GM21526 (cell line): Measurements from ENCODE around the gene ELMO3.

Experiments used
- ATAC-seq: cut with Tn5 transposase; IDR thresholded peaks from one replicate; pipeline ENCODE4 v1.9.1; 2021; ENCODE audit warnings: moderate library complexity; ENCODE audit not compliant: unreplicated experiment, low FRiP score

The ELMO3 gene

GRCh38 chr16:67212766-67213165, 13.8 kb downstream of the ELMO3 start:
- ATAC-seq: no peak

DNA sequence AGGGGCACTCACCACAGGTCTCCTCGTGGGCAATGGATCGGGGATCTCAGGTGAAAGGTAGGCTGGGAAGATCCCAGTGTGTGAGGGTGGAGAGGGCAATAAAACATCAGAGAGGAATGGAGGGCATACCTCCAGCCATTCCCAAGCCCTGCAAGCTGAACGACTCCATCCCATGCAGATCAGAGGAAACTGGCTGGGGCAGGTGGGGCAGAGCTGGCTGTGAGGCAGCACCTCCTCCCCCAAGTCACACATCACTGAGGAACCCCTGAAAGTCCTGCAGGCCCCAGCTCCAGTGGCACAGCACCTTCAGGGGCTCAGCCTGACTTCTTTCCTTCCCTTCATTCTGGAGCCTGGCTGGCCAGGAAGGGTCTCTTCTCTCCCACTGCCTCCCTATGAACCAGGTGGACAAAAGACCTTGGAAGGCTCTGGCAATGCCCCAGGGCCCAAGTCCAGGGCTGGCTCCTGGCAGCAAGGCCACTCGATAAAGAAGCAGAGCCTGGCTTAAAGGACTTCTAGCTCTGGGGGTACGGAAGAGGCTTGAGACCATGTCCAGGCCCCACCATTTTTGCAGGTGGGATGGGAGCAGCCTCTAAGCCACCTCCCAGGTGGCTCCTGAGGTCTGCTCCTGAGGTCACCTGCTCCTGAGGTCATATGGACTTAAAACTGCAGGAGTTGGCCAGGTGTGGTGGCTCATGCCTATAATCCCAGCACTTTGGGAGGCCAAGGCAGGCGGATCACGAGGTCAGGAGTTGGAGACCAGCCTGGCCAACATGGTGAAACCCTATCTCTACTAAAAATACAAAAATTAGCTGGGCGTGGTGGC, 14.5 kb downstream of the ELMO3 start:
- no peak for ATAC-seq

GRCh38 chr16:67215706-67216105, 16.8 kb downstream of the ELMO3 start:
- no peak for ATAC-seq

DNA sequence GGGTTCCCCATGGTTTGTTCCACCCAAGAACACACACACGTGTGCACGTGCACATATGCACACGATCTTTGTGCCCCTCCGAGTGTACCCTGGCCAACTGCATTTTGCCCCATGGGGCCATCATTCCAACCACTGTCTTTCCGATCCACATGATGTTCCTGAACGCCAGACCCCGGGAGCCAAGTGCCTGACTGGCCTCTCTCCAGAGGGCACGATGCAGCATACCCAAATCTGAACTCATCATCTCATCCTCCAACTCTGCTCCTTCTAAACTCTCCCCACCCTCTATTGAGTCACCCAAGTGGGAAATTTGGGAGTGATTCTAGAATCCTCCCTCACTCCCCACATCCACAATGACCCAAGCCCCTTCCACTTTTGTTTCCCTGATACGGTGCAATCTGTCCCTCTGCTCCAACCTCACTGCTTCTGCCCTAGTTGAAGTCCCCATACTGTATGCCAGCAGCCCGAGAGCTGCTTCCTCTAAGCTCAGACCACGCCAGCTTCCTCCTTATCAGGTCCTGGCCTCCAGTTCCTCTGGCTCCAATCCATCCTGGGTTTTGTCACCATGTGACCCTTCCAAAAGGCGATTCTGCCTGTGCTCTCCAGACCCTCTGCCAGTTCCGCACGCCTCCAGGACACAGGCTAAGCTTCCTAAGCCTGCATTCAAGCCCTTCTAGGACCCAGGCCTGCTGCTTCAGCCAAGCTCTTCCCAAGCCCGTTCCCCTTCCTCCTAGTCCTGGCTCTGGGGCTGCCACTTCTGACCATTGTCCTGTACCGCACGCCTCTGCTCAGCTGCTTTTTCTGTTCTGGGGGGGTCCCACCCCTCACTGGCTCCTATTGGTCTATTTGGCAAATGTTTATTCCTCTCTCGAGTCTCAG, 17.9 kb downstream of the ELMO3 start:
- no peak for ATAC-seq

- no peak for ATAC-seq
Measured at GRCh38 chr16:67223992-67224391, 25.1 kb downstream of the ELMO3 start.

DNA sequence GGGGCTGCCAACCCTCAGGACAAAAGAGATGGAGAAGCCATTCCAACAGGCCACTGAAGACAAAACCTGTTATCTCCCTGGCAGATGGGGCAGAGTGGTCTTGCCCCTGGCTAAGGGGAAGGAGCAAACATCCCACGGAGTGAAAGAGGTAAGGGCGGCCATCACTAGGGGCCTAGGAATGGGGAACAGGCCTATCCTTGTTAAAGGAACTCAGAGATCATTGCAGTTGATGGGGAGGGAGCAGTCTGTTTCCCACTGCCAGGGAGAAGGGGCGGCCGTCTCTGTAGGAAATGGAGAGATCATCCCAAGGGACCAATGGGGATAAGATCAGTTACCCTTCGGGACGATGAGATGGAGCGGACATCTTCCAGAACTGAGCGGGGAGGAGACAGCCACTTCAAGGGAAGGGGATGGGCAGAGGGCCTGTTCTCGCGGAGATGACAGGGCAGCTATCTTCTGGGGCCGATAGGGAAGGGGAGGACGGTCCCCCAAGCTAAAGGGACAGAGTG, 27.4 kb downstream of the ELMO3 start:
- ATAC-seq: no peak

- ATAC-seq: peak; percentile 85
Measured at GRCh38 chr16:67226804-67227566, 28.1 kb downstream of the ELMO3 start, which contains the start of gene TMEM208. Gene TMEM208 (plus strand): TSS chr16:67227130. CDS start chr16:67227219, 89 bp downstream.

GRCh38 chr16:67227567-67227921, 28.6 kb downstream of the ELMO3 start:
- no peak for ATAC-seq

GRCh38 chr16:67228034-67228785, 29.3 kb downstream of the ELMO3 start:
- no peak for ATAC-seq

DNA sequence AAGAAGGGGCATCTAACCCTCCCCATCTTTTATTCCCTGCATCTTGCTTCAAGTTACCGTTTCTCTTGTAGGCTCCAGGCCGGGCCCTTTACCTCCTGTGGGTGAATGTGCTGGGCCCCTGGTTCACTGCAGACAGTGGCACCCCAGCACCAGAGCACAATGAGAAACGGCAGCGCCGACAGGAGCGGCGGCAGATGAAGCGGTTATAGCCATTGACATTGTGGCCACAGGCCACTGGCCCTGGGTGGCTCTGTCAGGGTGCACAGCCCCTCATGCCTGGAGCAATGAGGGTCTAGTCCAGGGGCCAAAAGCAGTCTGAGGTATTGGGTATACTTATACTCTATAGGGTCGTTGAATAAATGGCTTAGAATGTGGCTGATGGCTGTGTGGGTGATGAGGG, 30.0 kb downstream of the ELMO3 start:
- no peak for ATAC-seq

- ATAC-seq: no peak
Measured at GRCh38 chr16:67229906-67230808, 31.2 kb downstream of the ELMO3 start.

DNA sequence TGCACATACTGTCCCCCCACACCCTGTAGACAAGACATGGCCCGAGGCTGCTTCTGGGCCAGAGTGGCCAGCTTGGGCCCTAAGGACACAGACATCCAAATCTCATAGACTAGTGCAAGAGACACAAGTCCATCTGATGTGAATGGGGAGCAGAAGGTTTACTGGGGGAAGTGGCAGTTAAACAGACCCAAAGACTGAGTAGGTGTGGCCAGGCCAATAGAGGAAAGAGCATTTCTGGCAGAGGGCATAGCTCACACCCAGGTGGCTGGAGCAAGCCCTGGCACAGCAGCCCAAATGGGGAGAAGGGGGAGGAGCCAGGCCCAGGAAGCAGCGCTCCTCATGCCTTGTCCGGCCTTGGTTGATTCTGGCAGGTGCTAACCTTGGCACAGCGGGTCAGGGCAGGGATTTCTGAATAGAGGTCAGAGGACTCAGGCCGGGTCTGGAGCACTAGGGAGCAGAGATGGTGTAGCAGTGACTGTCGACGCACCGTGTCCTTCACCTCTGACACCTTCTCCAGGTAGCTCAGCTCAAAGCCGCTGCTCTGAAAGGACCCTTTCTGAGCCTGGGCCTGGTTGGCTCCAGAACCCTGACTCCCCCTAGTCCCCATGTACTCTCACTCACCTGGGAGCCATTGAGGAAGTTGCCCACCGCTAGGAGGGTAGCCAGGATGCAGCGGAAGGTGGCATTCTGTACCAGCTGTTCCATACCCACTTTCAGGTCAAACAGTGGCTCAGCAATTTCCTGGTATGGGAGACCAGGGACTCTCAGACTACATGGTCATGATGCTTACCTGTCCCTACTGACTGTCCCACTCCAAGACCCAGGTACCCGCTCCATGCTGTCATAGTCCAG, 32.1 kb downstream of the ELMO3 start:
- no peak for ATAC-seq

DNA sequence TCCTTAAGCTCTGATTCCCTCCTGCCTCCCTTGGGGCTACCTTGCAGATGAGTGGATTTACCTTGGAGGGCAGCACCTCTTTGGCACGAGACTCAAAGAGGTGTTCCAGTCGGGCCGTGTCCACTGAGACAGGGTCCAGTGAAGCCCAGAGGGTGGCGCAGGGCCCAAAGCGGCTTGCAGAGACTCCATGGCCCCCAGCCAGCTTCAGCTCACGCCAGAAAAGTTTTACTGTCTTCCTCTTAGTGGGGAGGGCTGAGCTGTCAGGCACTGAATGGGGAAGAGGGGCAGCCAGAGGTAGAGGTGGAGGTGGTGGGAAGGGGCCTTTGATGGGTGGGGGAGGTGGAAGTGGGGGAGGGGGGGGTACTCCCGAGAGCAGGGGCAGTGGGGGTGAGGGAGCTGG, 34.7 kb downstream of the ELMO3 start:
- ATAC-seq: no peak

DNA sequence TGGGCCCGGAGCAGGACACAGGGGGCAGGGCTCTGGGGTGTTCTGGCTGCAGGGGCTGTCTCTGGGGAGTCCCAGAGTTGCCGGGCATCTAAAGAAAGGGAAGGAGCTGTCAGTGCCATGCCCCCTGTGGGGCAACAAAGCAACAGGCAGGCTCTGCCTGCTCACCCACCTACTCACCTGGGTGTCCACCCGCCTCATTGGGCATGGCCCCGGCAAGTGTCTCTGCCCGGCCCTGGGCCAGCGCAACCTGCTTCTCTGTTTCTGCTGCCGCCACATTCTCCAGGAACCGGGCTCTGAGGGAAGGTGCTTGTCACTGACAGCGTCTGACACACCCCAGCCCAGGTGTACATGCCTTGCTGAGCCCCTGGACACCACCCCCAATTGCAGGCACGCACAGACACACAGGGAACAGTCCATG, 35.3 kb downstream of the ELMO3 start:
- ATAC-seq: no peak

DNA sequence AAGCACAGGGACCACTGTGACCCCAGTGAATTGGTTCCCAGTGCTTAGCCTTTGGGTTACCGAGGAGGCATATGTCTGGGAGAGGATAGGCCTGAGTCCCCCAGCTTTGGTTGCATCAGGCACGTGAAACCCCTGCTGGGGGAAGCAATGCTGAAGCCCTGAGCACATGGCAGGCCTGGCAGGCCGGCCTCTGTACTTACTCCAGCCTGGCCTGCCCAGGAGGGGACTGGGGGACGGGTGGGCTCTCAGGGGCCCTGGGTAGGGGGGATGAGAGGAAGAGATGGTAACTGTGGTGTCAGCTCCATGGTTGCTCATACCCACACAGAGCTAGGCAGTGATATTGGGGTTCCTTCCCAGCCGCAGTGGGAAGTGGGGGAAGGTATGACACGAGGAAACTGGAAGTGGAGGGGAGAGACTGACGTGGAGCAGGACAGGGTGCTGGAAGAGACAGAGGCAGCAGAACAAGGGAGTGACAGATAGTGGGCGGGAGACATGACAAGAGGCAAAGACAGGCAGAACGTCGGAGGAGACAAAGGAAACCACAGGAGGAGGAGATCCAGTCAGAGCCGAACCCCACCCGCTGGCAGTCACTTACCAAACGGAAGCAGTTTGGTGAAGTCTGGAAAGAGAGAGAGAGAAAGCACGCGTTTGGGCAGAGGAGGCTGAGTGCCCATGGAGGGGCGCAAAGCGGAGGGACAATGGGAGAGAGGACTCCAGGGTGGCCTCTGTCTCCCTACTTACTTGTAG, 37.1 kb downstream of the ELMO3 start:
- no peak for ATAC-seq

GRCh38 chr16:67236563-67237395, 37.8 kb downstream of the ELMO3 start:
- ATAC-seq: no peak
